ENCODE results near the gene LPAR3.

Gene LPAR3

GRCh38 chr1:84823991-84824390, 69.0 kb downstream of the LPAR3 start:
- no peak for DNase-seq

DNA sequence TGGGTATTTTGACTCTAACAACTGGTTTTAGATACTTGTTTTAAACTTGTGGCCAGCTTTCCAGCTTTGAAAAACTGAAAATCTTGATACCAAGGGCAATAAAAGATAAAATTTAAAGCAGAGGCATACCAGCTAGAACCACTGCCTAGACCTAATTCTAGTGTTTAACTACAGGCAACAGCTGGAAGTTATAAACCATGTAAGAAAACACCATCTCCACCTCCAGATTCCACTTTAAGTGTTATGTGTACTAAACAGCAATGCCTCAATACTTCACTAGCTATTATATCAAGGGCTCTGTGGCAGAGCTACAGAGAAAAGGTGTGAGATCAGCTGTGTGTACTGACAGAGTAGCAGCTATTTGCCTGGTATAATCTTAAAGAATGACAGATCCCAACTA, 69.5 kb downstream of the LPAR3 start:
- no peak for DNase-seq

DNA sequence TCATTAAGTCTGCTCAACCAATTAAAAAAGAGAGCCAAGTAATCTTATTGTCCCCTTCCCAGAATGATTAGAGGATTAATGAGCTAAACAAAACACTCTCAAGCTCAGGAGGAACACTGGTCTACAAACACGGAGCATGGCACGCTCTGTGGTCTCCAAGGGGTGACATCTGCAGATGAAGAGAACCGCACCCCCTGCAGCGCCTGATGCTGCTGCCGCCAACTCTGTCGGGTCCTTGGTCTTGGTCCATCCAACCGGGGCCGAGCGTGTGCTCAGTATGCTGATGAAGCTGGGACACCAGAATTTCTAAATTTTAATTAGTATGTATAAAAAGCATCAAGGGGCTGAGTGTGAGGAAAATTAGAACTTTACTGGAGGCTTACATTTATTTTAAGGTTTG, 82.7 kb downstream of the LPAR3 start:
- no peak for DNase-seq

DNA sequence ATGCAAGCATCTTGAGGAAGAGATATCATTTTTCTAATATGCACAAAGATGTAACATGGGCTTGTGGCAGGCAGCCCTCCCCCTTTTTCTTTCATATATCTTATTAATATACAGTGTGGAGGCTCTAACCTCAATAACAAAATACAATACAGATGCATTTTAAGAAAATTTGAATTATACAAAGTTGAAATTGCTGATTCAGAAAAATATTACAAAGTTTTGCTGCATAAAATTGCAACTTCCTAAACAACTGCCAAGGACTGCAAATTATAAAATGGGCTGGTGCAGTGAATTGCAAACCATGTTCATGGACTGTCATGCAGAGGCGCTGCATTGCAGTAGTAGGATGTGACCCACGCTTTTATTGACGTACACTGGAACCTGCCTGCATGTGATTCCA, 84.0 kb downstream of the LPAR3 start:
- DNase-seq: no peak

- DNase-seq: no peak
Observed at GRCh38 chr1:84803604-84804003, 89.4 kb downstream of the LPAR3 start.

- DNase-seq: no peak
Observed at GRCh38 chr1:84802567-84803232, 90.3 kb downstream of the LPAR3 start.

GRCh38 chr1:84800090-84801073, 92.6 kb downstream of the LPAR3 start:
- no peak for DNase-seq

GRCh38 chr1:84797603-84798002, 95.4 kb downstream of the LPAR3 start:
- DNase-seq: no peak

DNA sequence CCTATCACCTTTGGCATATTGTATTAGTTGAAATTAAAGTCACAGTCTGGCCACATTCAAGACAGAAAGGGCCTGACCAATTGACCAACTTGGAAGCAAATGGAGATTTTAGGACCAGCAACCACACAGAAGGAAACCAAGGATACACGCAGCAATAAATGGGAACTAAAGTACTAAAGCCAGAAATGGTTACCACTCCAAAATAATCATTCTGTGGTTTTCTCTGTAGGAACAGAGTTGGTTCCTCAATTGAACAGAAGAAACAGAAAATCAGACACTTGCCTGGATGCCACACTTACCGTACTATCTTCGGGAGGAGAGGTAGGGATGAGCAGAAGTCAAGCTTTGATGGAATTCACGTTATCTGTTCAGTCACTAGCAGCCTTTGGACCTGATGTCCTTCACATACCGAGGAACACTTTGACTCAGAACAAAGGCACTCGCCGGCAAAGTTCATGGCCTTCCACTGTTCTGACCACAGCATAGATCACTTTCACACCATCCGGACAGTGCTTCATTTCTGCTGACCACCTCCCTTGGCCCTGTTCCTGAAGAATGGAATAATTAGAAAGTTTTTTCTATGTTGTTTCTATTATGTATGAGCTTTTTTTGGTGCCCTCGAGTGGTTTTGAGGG, 96.9 kb downstream of the LPAR3 start:
- DNase-seq: no peak

- DNase-seq: no peak
Observed at GRCh38 chr1:84795213-84795612, 97.8 kb downstream of the LPAR3 start.

DNA sequence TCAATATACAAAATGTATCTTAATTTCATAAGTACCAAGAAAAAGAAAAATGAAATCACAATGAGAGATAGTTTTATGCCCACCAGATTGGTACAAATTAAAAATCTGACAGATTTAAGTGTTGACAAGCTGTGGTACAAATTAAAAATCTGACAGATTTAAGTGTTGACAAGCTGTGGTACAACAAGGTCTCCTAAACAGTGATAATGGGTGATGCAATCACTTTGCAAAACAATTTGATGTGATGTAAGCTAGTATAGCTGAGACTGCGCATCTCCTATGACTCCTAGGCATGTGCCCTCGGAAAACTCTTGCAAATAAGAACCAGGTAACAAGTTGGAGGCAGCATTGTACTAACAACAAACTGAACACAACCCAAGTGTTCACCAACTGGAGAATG, 100.6 kb downstream of the LPAR3 start:
- no peak for DNase-seq

DNA sequence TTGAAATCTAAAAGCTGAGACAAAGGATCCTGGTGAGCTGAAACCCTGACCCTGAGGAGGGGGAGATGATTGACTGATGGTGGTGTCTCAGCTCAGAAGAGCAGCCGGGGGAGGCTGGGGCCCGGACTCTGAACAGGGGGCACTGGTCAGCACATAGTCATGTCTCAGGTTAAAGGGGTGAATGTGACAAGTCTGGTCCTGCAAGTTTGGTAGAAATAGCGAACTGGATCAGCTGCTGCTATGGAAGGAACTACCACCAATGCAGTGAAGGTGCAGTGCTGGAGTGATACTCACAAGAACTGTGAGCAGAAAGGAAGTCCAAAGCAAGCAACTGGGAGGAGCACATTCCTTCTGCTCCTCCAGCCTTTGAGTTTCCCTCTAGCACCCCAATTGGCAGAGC, 104.0 kb downstream of the LPAR3 start:
- no peak for DNase-seq

DNA sequence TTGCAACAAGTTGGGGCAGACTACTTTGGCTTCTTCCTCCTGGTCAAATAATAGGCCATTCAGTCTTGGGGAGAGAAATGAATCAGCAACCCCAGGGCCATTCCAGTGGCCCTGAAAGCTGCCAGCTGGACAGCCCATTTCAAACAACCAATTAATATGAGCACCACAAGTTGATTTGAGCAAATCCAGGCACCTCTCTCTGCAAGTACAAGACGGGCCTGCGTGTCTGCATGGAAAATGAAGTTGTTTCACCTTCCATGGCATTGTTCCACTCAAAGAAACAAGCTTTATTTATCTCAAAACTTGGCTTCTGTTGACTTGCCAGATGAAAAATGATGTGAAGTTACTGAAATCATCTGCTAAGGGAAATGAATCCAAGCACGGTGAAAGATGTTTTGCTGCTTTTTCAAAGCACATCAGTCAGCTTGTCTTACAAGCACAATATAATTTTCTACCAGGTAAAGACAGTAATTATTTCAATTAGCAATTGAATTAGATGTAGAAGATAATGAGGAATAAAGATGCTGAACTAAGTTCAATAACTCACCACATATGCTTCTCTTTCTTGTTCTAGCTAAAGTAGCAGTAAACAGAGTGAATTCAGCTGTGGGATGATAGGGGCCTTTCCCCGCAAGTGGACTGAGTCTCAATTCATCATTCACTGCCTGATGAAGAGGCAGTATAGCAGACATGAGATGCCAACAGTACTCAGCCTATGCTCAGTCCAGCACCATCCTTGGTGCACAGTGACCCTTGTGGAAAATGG, 107.6 kb downstream of the LPAR3 start:
- no peak for DNase-seq

DNA sequence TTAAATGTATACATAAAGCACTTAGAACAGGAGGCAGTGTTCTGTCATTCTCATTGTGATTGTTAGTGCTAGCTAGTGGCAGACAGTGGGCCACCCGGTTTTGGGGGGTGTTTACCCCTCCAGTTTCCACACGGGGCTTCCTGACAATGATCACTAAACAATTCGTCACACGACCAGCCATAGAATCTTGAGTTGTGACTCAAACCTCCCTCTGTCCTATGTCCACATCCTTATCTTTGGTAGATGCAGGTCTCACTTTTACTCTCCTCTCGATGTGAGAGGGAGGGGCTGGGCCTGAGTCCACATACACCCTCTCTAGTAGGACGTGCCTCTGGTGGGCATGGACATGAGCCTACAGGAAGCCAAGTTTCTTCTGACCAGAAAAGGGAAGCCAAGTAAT, 110.1 kb downstream of the LPAR3 start:
- no peak for DNase-seq

GRCh38 chr1:84781946-84782771, 110.8 kb downstream of the LPAR3 start:
- no peak for DNase-seq

GRCh38 chr1:84780000-84780716, 112.8 kb downstream of the LPAR3 start:
- DNase-seq: no peak

DNA sequence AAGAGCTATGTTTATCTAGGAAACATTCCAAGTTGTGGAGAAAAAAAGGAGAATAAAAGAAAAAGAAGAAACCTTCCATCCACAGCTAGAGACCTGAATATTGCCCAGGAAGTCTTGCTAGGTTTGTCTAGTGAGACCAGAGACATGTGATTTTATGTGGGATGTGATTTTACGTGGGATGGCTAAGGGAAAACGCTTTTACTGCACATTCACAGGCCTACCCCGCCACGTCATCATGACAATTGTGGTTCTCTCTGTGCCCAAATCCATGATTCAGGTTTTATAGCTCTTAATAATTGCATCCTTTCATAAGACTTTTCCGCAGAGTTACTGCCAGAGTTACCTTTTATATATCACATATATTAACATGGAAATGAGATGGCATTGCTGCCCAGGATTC, 116.4 kb downstream of the LPAR3 start:
- DNase-seq: no peak

DNA sequence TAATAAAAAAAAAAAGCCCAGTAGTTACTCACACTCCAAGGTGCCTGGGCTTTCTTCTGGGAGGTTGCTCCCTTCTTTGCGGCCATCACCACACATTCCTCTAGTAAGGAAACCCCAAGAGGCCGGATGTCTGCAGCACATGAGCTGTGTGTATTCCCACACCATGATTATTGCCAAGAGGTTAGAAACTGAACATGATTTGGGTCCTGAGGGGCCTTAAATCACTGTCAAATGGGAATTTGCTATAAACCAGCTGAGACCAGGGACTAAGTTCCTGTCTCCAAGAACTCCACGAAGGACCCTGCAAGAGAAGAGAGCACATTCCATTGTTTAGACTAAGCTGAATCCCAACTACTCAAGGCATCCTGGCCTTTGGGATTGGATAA, 117.5 kb downstream of the LPAR3 start:
- no peak for DNase-seq

DNA sequence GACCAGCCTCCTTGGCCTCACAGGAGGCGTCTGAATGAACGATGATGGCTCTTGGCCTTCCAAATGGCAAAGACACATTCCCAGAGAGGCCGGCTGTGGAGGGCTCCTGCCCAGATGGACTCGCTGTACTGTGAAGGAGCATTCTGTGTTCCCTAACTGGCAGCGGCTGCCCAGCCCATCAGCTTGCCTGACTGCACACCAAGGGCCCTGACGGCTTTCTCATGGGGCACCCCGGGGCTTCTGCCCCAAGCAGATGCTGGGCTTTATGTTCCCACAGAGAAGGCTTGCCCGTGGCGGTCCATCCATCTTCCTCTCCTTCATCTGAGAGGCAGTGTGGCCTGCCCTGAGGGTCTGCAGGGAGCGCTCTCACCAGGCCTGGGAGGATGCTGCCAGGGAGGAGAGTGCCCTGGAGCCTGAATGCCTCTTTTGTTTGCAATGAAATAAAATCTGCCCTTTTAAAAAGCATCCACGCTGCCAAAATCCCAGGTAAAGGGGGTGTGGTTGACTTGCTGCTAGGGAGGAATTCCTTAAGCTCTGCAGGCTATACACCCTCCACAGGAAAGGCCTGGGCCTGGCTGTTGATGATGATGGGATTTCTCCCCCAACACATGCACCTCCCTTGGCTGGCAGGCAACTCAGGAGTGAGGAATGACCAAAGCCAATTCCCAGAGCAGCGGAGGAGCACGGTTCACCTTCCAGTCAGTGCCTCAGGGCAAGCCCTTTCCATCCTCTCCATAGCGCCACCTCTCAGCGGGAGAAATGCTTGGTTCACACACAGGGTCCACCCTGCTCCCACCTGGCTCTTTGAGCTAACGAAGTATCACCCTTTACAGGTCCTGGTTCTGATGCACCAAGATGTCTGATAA, 118.1 kb downstream of the LPAR3 start:
- peak; percentile 18 for DNase-seq

- DNase-seq: no peak
Observed at GRCh38 chr1:84773933-84774497, 119.0 kb downstream of the LPAR3 start.
